ENCODE results near the gene SLC26A11. TPM values are rescaled to one million over a fixed set of nuclear protein-coding genes. Genes with fewer than 3 reads are reported as not detected.
"Not testable (repeated sequence)": the region's sequence is repeated elsewhere in the genome, so short reads cannot be mapped to it uniquely, and the experiment has no call there.

The SLC26A11 gene
- total RNA-seq, 1 donor, result 21.9 TPM

DNA sequence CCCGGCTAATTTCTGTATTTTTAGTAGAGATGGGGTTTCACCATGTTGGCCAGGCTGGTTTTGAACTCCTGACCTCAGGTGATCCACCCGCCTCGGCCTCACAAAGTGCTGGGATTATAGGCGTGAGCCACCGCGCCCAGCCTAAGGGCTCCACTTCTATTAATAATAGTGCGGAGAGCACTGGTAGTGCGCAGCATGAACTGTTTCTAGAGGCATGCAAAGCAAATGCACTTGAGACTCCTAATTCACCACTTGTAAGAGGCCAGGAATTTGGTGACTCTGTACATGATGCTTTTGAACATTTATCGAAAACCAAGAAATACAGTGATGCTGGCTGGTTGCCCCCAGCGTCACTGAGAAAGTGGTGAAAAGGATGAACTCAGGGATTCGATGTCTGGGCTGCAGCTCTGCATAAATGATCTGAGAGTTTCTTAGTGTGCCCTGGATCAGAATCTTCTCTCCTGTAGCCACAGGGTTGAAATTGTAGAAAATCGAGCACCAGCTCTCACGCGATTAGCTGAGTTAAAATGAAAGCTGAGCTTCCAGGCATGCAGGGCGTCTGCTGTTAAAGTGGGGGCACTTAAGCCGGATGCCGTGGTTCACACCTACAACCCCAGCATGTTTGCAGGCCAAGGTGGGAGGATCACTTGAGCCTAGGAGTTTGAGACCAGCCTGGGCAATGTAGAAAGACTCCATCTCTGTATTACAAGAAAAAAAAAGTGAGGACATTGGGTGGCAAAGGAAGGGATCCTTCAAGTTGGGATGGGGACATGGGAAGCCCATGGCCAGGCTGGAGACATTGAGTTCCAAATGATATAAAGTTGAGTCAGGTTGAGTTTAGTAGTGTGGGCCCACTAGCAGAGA, 45.2 kb downstream of the SLC26A11 start:
- H3K4me3 ChIP-seq (ENCODE audit: low read length), result peak overlapping the region; percentile 73
- no peaks in the 10 kb centered on the region for H3K27me3 ChIP-seq (ENCODE audit: insufficient read depth, low read length)
- peaks cover 70% of the 10 kb centered on the region for H3K4me1 ChIP-seq (ENCODE audit: insufficient read depth, low read length)

DNA sequence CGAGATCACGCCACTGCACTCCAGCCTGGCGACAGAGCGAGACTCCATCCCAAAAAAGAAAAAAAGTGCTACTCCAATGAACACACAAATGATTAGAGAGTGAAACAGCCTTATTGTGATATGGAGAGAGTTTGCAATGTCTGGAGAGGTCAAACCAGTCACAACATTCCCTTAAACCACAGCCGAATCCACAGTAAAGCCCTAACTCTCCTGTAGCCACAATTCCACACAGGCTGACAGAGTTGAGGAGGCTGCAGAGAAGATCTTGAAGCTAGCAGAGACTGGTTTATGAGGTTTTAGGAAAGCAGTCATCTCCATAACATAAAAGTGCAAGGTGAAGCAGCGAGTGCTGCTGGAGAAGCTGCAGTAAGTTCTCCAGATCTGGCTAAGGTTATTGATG, 47.2 kb downstream of the SLC26A11 start:
- Histone ChIP-seq H3K9me3 (ENCODE audit: low read depth, low read length) (no peaks in the 10 kb centered on the region), H3K27me3 (ENCODE audit: insufficient read depth, low read length) (no peaks in the 10 kb centered on the region), H3K4me3 (ENCODE audit: low read length) (no peak overlapping the region), H3K4me1 (ENCODE audit: insufficient read depth, low read length) (peaks cover 67% of the 10 kb centered on the region)

More for the DNA sequence above, 45.2 kb downstream of the SLC26A11 start:
- no peaks in the 10 kb centered on the region for H3K9me3 ChIP-seq (ENCODE audit: low read depth, low read length)

DNA sequence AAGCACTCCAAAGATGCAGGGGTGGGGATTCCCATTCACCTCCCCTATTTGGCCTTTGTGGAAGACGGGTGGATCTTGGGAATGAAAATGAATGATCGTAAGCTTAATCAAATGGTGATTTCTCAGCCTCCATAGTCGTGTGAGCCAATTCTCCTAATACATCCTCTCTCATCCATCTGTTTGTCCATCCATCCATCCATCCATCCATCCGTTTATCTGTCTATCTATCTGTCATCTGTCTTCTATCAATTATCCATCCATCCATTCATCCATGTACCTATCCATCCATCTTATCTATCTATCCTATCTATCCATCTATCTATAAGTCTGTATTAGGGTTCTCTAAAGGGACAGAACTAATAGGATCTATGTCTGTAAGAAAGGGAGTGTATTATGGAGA, 48.2 kb downstream of the SLC26A11 start:
- Histone ChIP-seq H3K4me1 (ENCODE audit: insufficient read depth, low read length) (peaks cover 62% of the 10 kb centered on the region), H3K9me3 (ENCODE audit: low read depth, low read length) (no peaks in the 10 kb centered on the region), H3K4me3 (ENCODE audit: low read length) (no peak overlapping the region), H3K27me3 (ENCODE audit: insufficient read depth, low read length) (no peaks in the 10 kb centered on the region)

DNA sequence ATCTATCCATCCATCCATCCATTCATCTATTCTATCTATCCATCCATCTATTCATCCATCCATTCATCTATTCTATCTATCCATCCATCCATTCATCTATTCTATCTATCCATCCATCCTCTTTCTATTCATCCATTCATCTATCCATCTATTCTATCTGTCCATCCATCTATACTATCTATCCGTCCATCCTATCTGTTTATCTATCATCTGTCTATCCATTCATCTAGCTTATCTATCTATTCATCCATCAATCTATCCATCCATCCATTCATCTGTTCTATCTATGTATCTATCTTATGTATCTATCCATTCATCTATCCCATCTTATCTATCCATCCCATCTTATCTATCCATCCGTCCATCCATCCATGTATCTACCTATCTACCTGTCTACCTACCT, 49.2 kb downstream of the SLC26A11 start:
- no peaks in the 10 kb centered on the region for H3K27me3 ChIP-seq (ENCODE audit: insufficient read depth, low read length)
- no peaks in the 10 kb centered on the region for H3K9me3 ChIP-seq (ENCODE audit: low read depth, low read length)
- H3K4me1 ChIP-seq (ENCODE audit: insufficient read depth, low read length), result peaks cover 68% of the 10 kb centered on the region
- no peak overlapping the region for H3K4me3 ChIP-seq (ENCODE audit: low read length)

DNA sequence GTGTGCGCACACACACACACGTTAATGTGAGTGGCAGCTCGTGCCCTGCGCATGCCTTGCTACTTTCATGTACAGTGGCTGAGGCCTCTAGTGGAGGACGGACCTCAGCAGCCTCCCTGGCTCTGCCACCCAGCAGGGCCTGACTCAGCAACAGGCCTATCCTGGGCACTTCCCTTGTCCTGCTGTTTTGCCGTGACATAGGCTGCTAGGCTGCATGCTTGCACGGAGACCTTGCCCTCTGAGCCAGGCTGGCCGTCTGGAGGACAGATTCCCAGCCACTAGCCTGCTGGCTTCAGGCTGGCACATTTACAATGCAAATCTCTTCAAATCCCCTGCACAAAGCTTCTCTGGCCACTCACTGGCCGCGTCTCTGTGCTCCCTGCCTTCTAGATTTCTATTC, 49.9 kb downstream of the SLC26A11 start:
- no peak overlapping the region for H3K4me3 ChIP-seq (ENCODE audit: low read length)
- H3K9me3 ChIP-seq (ENCODE audit: low read depth, low read length), result no peaks in the 10 kb centered on the region
- H3K27me3 ChIP-seq (ENCODE audit: insufficient read depth, low read length), result no peaks in the 10 kb centered on the region
- H3K4me1 ChIP-seq (ENCODE audit: insufficient read depth, low read length), result peaks cover 61% of the 10 kb centered on the region

DNA sequence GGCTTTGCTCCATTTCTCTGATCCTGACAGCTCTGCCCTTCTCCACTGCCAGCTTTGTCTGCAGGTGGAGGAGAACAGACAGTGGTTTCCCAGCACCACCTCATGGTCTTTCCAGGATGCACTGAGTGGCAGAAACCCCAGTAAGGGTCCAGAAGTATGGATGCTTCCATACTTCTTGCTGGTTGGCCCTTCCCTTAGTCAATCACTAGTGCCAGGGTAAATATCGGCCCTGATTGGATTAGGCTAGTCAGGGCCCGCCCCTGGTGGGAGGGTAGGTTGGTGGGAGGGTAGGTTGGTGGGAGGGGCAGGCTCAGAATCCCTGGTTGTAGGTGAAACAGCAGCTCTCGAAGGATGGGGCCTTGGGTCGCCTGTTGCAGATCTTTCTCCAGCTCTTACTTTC, 50.6 kb downstream of the SLC26A11 start:
- H3K9me3 ChIP-seq (ENCODE audit: low read depth, low read length), result no peaks in the 10 kb centered on the region
- no peaks in the 10 kb centered on the region for H3K27me3 ChIP-seq (ENCODE audit: insufficient read depth, low read length)
- H3K4me3 ChIP-seq (ENCODE audit: low read length), result no peak overlapping the region
- H3K4me1 ChIP-seq (ENCODE audit: insufficient read depth, low read length), result peaks cover 53% of the 10 kb centered on the region

DNA sequence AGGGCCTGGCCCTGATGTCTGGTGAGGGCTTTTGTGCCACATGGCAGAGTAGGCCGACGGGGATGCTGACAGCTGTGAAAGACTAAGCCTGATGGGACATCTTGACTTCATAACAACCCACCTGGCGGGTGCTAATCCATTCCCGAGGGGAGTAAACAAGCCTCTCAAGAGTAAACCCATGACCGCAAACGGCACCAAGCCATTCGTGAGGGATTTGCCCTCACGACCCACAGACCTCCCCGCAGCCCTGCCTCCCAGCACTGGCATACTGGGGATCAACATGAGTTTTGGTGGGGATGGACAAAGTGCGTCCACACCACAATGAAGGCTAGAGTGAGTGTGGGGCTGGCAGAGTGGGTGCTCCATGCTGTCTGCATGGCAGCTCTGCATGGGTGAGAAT, 52.1 kb downstream of the SLC26A11 start:
- H3K9me3 ChIP-seq (ENCODE audit: low read depth, low read length), result no peaks in the 10 kb centered on the region
- H3K27me3 ChIP-seq (ENCODE audit: insufficient read depth, low read length), result no peaks in the 10 kb centered on the region
- no peak overlapping the region for H3K4me3 ChIP-seq (ENCODE audit: low read length)
- H3K4me1 ChIP-seq (ENCODE audit: insufficient read depth, low read length), result peaks cover 40% of the 10 kb centered on the region

DNA sequence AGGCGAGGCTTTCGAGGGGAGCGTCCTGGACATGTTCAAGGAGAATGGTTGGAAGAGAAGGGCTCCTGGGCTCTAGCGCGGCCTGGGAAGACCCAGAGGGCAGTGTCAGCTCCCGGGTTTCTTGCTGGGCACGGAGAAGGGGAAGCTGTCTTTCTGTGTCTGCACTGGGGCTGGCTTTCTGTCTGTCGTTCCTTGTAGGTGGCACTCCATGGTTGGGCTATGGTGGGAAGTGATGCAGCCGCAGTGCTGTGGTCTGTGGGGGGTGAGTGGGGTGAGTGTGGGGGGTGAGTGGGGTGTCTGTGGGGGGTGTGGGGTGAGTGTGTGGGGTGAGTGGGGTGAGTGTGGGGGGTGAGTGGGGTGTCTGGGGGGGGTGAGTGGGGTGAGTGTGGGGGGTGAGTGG, 54.1 kb downstream of the SLC26A11 start:
- Histone ChIP-seq H3K4me3 (ENCODE audit: low read length) (no peak overlapping the region), H3K4me1 (ENCODE audit: insufficient read depth, low read length) (peaks cover 24% of the 10 kb centered on the region), H3K9me3 (ENCODE audit: low read depth, low read length) (no peaks in the 10 kb centered on the region), H3K27me3 (ENCODE audit: insufficient read depth, low read length) (no peaks in the 10 kb centered on the region)

DNA sequence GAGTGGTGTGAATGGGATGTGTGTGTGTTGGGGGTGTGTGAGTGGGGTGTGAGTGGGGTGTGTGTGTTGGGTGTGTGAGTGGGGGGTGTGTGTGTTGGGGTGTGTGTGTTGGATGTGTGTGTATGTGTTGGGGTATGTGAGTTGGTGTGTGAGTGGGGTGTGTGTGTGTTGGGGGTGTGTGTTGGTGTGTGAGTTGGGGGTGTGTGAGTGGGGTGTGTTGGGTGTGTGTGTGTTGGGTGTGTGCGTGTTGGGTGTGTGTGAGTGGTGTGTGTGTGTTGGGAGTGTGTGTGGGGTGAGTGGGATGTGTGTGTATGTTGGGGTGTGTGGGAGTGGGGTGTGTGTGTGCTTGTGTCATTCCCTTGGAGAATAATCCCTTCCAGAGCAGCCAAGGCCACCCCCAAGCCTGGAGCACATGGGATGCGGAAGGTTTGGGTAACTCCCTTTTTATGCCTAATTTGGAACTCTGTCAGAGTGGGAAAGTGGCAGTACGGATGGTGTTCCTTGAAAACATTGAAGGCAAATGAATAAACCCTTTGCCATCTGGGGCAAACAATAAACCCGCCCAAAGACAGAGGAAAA, 54.7 kb downstream of the SLC26A11 start:
- Histone ChIP-seq H3K4me3 (ENCODE audit: low read length) (no peak overlapping the region), H3K27me3 (ENCODE audit: insufficient read depth, low read length) (no peaks in the 10 kb centered on the region), H3K9me3 (ENCODE audit: low read depth, low read length) (no peaks in the 10 kb centered on the region), H3K4me1 (ENCODE audit: insufficient read depth, low read length) (peaks cover 22% of the 10 kb centered on the region)

DNA sequence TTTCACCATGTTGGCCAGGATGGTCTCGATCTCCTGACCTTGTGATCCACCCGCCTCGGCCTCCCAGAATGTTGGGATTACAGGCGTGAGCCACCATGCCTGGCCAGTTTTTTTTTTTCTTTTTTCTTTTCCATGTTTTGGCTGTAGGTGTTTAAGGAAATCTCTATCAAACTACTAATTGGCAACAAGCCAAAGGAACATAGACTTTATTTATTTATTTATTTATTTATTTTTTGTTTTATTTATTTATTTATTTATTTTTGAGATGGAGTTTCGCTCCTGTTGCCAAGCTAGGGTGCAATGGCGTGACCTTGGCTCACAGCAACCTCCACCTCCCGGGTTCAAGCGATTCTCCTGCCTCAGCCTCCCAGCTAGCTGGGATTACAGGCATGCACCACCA, 55.6 kb downstream of the SLC26A11 start:
- not testable (repeated sequence) for H3K27me3 ChIP-seq (ENCODE audit: insufficient read depth, low read length); H3K9me3 ChIP-seq (ENCODE audit: low read depth, low read length); H3K4me3 ChIP-seq (ENCODE audit: low read length)
- peaks cover 13% of the 10 kb centered on the region for H3K4me1 ChIP-seq (ENCODE audit: insufficient read depth, low read length)

DNA sequence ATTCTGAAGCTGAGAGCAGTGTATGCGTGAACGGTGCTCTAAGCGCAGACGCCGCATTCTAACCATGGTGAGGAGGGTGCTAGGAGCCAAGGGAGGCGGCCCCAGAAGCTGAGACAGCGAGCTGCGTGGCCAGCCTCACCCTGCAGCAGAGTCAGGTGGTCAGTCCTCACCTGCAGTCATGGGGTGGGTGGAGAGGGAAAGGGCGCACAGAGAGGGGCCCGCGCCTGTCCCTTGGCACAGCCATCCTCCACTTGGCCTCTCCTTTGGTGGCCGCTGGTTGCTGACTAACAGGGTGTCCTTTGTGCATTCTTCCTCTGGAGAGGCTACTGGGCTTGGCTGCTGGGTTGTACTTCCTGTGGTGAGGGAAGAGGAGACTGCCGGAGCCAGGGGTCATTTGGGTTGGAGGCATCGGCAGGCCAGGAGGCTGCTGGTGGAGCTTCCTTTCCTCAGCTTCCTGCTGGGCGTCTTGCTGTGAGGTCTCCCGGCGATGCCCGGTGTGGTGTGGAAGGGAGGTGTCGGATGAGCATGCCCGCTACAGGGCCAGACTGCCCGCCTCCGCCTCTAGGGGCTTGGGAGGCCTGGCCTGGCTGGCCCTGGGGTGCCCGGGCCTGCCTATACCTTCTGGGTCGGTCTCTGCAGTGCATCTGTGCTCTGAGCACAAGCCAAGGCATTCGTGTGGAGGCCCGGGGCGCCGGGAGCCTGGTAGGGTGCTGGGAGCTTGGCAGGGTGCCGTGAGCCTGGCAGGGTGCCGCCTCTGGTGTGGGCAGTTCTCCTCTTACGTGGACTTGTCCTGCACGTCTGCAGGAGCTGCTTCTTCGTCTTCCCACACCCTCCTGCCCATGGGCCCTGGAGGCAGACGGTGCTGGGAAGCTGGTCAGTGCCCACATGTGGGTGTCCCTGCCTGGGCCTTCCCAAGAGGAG, 57.8 kb downstream of the SLC26A11 start:
- H3K9me3 ChIP-seq (ENCODE audit: low read depth, low read length), result no peaks in the 10 kb centered on the region
- peaks cover 6% of the 10 kb centered on the region for H3K4me1 ChIP-seq (ENCODE audit: insufficient read depth, low read length)
- no peak overlapping the region for H3K4me3 ChIP-seq (ENCODE audit: low read length)
- H3K27me3 ChIP-seq (ENCODE audit: insufficient read depth, low read length), result no peaks in the 10 kb centered on the region

DNA sequence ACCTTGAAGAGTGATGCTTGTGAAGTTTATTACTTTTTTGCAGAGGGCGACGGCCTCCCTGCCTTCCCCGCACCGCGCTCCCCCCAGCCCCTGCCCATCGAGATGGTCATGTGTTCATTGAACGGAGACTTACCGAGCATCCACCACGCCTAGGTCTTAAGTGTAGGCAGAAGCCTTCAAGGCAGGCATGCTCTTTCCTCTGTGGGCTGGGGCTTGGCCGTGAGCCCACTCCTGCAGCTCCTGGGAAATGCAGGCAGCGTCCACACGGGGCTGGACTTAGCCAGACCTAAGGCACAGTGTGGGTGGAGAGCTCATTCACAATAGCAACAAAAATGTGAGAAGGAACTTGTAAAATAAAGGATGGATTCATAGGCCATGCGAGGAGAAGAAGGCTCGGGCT, 59.7 kb downstream of the SLC26A11 start:
- Histone ChIP-seq H3K9me3 (ENCODE audit: low read depth, low read length) (no peaks in the 10 kb centered on the region), H3K27me3 (ENCODE audit: insufficient read depth, low read length) (no peaks in the 10 kb centered on the region), H3K4me3 (ENCODE audit: low read length) (no peak overlapping the region), H3K4me1 (ENCODE audit: insufficient read depth, low read length) (no peaks in the 10 kb centered on the region)

DNA sequence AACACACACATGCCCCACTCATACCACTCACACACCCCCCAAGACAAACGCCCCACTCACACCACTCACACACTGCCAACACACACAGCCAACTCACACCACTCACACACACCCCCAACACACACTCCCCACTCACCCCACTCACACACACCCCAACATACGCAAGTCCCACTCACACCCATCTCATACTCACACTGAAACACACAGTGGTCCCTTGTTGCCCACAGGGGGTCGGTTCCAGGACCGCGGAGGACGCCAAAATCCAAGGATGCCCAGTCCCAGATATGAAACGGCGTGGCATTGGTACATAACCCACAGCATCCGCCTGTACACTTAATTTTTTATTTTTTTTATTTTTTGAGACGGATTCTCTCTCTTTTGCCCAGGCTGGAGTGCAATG, 61.3 kb downstream of the SLC26A11 start:
- Histone ChIP-seq H3K4me1 (ENCODE audit: insufficient read depth, low read length) (no peaks in the 10 kb centered on the region), H3K9me3 (ENCODE audit: low read depth, low read length) (no peaks in the 10 kb centered on the region), H3K27me3 (ENCODE audit: insufficient read depth, low read length) (no peaks in the 10 kb centered on the region), H3K4me3 (ENCODE audit: low read length) (no peak overlapping the region)

DNA sequence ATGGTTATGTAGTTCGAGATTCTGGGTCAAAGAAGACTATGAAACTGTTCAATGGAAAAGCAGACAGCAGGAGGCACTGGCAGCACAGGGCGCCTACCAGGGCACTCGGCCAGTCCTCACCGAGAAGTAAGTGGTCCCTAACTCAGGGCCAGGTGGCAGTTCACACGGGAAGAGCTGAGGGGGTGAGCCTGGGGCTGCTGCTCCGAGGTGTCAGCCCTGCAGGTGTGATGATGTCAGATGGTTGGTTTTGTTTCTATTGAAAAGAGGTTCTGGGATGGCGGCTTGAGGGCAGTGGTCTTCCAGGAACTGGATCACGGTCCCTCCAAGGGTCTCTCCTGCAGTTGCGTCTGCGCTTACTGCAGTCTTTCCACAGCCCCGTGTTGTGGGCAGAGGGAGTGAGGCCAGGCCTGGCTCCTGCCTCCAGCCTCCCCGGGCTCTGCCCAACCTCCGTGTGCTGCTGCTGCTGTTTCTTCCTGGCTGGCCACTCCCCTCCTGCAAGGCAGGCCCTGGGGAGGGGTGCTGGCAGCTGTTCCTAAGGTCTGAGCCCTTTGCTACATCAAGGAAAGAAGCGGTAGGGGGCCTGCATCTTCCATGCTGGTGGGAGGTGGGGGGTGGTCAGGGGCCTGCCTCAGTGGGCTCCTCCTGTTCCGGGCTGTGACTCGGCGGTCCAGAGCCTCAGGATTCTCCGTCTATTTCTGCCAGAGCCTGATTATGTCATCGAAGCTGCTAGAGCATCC, 63.1 kb downstream of the SLC26A11 start:
- no peaks in the 10 kb centered on the region for H3K9me3 ChIP-seq (ENCODE audit: low read depth, low read length)
- no peaks in the 10 kb centered on the region for H3K27me3 ChIP-seq (ENCODE audit: insufficient read depth, low read length)

More for the DNA sequence above, 63.1 kb downstream of the SLC26A11 start:
- H3K4me3 ChIP-seq (ENCODE audit: low read length), result no peak overlapping the region
- H3K4me1 ChIP-seq (ENCODE audit: insufficient read depth, low read length), result peaks cover 7% of the 10 kb centered on the region
